ENCODE data around the gene ZBTB7C.
A peak's percentile ranks its signal among the peaks of the same experiment; 100 is the strongest.

Gene ZBTB7C

DNA sequence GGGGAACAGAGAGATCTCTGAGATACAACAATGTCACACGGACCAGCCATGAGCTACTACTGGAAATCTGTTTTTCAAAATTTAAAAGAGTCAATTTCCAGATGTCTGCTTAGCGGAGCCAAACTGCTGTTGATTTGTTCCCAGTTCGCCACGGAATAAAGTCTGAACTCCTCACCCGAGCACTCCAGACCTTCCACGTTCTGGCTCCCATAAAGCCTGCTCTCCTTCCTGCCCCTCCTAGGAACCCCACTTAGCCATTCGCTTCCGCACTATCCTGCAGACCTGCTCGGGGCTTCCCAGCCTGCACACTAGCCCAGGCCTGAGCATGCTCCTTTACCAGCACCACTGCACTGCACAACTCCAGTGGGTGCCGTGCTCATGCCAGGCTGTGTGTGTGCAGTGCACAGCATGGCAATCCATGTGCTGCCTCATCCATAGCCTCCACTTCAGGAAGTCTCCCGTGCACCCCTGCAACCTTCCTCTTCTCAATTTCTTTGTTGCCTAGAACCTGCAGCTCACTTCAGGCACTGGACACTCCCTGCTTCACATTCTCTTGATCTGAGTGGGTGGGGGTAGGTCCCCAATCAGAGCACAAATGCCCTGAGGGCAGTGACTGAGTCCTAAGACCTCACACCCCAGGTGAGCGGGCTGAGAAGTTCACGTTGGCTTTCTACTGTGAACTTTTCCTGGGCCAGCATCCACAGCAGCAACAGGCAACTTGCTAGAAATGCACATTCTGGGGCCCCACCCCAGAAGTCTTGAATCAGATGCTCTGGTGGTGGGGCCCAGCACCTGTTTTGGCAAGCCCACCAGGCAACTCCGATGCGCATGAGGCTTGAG is 53.7 kb downstream of the ZBTB7C start:
- DNase-seq, result no peak

DNA sequence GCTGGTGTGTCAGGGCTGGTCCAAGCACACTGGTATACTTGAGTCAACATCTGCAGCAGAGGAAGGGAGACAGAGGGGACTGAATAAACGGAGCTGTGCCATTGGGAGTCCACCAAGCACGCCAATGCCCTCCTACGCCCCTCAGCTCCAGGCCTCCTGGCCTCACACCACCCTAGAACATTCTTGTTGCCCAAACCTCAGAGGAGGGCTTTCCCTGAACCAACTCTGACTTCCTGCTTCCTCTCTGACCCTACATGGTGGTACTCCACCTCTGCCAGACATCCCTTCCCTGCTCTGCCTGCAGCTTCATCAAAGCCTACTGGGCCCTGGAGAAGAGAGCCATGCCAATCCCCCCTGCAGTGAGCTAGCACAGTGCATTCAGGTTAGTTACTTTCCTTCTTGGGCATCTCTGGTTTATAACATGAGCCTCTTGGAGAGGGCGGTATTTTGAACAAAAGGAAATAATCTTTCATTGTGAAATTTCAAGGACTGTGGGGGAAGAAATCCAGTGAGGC is 54.4 kb downstream of the ZBTB7C start:
- DNase-seq, result no peak

DNA sequence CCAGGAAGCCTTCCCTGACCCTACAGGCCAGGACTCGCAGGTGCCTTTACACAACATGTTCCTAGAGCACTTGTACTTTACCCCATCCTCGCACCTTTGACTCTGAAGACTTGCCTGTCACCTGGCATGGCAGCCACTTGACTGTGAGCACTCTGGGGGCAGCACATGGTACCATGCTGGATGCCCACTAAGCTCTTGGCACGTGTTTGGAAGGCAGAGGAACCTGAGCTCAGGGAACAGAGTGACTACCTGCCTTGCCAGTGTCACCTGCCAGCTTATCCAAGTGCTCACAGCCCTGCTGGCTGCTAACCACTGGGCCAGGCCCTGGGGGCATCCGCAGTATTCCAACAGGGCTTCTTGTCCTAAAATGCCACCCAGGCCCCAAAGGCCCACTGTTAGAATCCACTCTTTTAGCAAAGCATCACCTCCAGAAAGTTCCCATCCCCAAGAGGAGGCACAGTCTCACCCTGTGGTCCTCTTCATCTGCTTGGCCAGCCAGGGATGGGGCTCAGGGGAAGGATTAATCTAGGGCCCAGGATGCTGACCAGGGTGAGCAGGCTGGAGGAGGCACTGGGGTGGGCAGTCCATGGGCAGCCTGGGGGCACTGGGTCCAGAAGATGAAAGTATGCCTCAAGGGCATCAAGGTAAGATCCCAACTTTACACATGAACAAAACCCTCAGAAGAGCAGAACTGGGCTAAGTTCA is 57.0 kb downstream of the ZBTB7C start:
- DNase-seq, result no peak

DNA sequence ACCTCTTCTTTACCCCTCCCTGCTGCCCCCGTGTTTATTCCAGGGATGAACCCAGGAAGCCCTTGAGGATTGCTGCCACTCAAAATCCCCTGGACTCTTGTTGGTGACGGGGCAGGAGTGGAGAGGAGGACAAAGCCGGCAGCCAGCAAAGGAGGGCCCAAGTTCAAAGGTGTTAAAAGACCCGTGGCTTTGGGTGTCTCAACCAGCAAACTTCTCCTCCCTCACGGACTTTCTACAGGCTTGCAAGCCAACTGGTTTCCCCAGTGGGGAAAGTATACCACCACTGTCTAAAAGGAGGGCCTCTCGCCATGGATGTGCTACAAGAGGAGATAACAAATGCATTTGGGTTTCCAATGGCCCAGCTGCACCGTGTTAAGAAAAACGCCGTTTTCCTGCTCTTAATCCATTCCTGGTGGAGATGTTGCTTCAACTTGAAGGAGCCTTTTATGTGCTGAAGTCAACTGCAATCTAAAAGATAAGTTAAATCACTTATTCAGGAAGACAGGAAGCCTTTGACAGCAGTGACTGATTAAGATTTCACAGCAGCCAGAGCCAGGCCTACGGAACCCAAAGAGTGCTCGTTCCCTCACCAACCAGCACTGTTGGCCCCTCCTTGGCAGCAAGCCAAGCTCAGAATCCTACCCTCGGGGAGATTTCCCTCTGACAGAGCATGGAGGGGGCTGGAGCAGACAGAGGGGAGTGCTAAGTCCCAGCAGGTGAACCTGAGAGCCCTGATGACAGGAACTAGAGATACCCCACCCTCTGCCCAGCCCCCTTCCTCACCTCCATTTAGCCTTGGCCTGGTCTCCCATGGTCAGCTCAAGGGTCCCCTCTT is 57.8 kb downstream of the ZBTB7C start:
- DNase-seq, result no peak

DNA sequence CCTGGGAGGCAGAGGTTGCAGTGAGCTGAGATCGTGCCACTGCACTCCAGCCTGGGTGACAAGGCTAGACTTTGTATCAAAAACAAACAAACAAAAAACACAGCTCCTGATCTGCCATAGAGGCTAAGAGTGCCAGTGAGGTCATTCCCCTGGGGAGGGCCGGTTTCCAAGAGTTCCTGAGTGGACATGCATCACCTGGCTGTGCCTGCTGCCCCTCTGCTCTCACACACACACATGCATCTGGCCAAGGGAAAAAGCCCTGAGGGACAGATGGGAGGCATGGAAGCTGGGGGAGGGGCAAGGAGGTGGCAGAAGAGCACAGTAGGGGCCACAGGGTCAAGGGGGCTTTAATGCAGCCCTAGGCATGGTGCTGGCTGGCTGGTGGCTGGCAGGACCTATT is 60.4 kb downstream of the ZBTB7C start:
- DNase-seq, result no peak

DNA sequence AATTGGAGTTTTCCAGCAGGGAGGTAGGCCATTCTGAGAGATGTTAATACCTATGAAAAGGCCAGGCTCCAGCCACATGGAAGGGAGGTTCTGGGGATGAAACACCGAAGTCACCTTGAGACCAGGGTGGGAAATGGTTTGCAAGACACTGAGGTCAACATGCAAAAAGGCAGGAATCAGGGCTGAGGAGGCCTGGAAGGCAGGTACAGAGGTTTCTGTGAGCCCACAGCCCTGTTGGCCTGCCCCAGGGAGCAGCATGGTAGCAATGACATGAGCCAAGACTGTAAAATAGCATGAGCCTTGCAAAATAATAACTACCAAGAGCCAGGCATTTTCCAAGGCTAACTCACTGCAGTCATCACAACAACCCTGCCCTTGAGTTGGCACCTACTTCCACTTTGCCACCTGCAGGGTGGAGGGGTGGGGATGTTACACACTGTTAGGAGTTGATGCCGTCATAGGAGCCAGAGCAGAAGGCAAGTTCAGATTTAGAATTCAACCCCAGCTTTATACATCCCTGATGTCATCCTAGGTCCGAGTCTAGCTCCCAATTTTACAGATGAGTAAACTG is 61.3 kb downstream of the ZBTB7C start:
- DNase-seq, result no peak

DNA sequence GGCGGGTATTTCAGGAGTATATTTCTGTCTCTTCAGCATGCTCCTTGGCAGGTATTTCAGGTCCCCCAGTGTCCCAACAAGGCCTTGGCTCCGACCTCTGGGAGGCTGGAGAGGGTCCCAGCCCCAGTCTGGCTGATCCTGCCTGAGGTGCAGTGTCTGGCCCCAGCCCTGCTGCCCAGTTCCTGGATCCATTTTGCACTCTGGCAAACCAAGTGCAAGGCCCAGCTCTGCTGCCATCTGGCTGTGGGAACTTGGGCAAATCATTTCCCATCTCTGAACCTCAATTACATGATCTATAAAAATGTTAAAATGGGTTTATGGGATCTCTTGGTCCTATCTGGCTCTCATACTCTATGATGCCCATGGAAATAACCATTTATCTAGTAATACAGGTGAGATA is 63.6 kb downstream of the ZBTB7C start:
- DNase-seq, result peak in 2 of 56 donors; percentile 9 to 23

DNA sequence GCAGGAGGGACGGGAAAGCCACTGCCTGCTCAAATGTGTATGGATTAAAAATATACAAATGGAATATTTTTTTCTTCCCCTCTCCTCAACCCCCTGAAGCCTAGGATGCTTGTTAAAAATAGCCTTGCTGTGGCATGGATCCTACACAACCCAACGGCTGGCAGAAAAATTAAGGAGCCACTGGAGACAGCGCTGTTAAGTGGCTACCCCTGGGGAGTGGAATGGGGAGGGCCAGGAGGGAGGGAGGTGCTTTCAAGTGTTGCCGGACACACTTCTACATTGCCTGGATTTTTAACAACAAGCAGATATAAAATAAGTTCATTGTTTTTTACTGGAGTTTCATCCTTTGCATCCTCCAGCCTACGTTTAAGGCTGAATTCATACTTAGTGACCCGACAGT is 66.6 kb downstream of the ZBTB7C start:
- peak in 4 of 56 donors; percentile 9 to 31 (median 20) for DNase-seq

DNA sequence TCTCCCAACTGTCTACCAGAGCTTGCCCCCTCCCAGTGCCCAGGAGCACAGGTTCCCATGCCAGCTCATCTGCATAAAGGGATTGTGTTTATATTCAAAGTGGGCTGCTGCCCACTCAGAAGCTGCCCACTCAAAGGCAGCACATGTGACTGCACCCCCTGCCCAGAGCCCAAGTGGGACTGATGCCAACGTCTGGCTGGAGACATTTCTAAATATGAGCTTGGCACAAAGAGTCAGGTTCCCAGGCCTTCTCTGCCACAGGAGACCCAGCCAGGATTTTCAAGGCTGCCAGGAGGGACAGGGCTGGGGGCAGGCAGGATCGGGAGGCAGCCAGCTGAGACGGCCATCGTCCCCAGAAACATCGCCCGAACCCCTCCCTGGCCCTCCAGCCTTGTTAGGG is 67.1 kb downstream of the ZBTB7C start:
- DNase-seq, result peak in 46 of 56 donors; percentile 7 to 81 (median 42)

DNA sequence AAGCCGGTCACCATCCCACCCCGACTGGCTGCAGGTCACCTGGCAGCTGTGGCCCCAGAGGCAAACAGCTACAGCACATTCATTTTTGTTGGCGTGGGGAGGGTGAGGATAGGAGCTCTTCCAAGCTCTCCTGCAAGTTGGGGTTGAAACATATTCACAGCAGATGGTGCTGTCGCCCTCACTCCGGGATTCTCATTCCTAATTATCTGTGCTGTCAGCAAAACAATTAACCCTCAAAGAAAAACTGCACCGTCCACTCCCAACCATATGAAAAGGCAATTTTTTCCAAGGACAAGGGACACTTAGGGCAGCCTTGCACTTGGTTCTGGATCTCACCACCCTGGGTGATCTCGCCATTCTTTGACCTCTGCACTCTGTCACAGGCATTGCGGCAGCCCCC is 68.6 kb downstream of the ZBTB7C start:
- no peak for DNase-seq

DNA sequence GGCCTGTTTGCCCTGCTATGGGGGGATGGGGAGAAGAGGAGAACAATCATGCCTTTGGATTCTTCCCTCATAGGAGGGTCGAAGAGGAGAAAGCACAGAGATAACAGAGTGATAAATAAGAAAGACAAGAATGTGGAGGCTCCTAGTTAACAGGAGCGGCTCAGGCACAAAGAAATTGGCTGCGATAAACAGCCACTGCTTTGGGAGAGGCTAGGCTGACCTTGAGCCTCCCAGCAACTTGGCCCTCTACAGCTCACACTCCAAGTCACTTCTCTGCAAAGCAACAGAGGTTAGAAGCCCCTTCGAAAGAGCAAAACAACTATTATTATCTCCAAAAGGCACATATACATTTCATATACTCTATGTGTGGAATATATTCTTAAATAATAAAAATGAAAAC is 69.5 kb downstream of the ZBTB7C start:
- DNase-seq, result no peak

DNA sequence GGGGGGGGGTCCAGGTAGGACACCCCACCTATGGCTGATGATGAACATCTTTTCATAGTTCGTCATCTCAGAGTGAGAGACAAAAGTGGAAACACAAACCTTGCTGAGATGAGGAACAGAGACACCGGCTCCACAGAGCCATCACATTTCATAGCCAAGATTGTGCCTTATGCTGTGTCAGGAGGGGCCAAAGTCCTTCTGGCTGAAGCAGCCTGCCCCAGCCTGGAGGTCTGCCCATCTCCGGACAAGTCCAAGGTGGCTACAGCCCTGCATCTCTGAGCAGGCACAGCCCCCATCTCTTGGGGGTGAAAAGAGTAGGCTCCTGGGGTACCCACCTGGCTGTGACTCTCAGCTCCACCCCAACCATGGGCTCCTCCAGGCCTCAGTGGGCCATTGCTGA is 70.3 kb downstream of the ZBTB7C start:
- DNase-seq, result no peak

DNA sequence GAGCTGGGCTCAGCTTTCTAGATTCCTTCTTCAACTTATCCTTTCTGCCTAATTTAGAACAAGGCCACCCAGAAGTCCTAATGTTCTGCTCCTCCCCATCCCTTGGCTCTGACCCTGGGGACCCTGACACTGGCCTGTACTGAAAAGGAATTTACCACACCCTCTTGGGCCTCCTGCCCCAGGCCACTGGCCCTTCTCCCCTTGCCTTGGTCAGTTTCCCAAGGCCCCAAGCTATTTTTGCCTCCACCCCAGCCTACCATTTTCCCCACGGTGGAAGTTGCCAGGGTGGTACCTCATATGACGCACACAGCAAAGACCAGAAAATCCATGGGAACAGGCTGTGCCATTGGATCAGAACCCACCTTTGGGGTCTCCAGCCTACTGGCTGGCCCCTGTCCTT is 72.1 kb downstream of the ZBTB7C start:
- no peak for DNase-seq

DNA sequence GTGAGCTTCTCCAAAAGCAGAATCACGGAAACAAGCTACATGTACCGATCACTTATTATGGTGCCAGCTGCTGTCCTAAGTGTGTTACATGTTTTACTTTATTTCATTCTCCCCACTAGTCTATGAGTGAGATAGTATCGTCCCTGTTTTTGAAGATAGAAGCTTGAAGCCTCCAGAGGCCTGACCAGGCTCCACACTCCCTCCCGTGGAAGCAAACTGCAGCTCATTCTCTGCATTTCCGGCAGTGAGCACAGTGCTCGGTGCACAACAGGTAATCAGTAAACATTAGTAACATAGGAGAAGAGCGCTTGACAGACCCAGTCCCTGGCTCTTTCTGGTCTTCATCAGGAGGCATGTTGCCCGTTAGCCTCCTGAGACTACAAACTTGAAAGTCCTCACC is 72.9 kb downstream of the ZBTB7C start:
- DNase-seq, result no peak

DNA sequence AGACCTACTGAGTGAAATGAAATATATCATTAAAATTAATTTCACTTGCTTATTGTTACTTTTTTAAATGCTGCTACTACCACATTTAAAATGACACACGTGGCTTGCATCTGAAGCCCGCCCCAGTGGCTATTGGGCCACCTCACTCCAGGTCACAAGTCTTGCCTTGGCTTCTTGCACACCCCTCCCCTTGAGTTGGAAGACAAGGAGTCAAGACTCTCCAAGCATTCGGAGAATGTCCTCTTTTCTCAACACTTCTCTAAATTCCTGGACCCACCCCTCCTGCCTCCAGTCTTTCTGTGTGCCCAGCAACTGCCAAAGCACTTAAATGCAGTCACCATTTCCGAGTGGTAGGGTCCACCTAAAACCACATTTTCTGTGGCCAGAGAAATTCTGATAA is 73.4 kb downstream of the ZBTB7C start:
- no peak for DNase-seq

DNA sequence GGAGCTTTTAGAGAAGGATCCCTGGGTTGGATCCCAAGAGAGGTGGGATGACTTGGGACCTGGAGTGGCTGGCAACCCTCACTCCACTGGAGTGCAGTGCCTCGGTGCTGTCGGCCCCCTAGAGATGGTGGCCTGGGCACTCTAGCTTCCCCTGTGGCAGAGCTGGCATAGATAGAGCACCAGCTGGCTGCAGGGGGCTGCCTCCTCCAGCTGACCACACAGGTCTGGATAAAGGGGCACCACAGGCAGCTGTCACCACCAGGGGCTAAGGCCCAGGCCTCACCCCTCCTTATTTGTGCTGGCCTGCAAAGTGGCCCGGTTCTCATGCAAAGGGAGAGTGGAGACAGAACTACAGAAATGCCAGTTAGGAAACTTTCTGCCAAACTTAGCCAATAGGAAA is 74.3 kb downstream of the ZBTB7C start:
- DNase-seq, result no peak

DNA sequence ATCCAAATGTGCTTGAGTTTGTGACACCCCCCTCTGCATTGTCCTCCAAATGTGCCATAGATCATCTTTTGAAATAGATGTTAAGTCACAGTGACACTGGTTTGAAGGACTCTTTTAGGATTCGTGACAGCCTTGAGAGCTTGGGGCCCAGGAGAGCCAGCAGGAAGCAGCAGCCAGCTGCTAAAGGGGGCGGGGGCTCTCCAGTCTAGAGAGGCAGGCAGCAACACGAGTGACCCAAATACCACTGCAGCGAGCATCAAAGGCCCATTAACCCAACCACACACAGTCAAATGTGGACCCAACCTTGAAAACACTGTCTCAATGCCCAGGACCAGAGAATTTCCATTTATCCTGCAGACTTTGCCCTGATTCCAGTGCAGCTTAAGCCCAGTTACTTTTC is 75.6 kb downstream of the ZBTB7C start:
- peak in 6 of 56 donors; percentile 5 to 21 (median 11) for DNase-seq

DNA sequence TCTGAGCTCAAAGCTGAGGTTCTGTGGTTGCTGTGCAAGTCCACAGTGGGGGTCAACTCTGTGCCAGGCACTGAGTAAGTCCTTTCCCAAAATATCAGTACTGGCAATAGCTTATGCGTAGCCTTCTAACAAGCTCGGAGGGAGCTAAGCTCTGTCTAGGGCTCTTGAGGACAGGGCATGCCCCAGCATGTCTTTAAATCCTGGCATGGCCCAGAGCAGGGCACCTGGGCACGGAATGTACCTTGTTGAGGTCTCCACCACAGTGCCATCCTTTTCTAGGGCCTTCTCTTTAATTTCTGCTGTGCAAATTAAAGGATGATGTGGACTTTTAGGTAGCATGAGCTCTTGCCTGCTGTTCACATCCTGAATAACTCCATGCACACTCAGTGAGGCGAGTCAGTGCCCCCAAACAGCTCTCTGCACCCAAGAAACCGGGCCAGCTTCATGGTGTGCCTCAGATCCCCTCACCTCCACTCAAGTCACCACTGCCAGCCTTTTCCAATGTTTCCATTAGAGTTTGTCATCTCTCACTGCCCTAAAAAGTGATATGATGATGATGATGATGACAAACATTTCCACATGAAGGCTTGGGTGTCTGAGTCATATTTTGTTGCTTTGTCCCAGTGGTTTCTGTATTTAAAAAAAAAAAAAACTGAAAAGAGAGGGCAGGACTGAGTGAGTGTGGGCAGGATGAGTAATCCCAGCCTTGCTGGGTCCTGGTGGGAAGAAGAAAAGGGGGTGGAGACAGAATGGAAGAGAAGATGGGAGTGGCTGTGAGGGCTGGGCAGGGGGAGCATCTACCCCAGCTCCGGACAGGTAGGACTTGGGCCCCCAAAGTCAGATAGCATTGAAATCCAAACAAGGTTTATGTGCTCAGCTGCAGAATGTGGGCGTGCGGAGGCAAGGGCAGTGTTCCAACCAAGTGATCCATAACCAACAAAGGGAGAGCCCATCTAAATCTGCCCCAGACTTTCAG is 78.9 kb downstream of the ZBTB7C start:
- DNase-seq, result peak in 8 of 56 donors; percentile 9 to 37 (median 24)

DNA sequence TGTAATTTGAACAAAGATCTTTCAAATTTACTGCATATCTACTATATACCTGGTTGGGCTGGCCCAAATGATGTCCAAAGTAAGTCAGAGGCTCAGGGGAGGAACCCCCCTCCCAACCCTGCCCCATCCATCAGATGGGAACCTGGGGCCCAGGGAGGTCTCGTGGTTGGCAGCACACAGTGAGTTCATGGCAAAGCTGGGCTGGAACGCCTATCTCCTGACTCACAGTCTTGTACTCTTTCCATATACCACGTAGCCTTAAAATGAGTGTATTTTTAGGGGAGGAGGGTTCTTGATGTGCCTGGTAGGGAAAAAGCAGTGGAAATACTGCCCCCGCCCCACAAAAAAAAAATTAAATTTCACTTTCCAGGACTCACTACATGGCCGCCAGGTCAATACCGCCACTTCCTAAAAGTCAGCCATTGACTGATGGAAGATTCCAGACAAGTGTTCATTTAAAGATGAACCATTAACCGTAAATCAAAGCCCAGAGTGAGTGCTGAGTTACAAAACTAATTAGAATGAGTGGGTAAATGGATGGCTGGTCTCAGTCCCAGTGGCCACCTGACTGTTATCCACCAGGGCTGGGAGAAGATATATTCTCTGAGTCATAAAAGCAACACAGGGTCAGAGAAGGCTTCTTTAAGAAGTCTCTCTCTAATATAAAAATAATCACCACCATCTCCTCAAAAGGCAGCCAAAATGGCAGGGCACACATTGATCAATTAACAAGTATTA is 80.5 kb downstream of the ZBTB7C start:
- DNase-seq, result no peak
